ENCODE measurements around the gene MCU.
"Not testable (repeated sequence)": the region's sequence is repeated elsewhere in the genome, so short reads cannot be mapped to it uniquely, and the experiment has no call there.

Gene MCU

GRCh38 chr10:72855129-72855528, 163.2 kb downstream of the MCU start:
- no peak for DNase-seq

GRCh38 chr10:72855790-72856189, 163.8 kb downstream of the MCU start:
- no peak for DNase-seq

- no peak for DNase-seq
Measured at GRCh38 chr10:72858067-72858466, 166.1 kb downstream of the MCU start.

GRCh38 chr10:72862957-72863356, 171.0 kb downstream of the MCU start:
- DNase-seq: no peak

- DNase-seq: no peak
Measured at GRCh38 chr10:72875250-72876055, 183.5 kb downstream of the MCU start.

GRCh38 chr10:72879245-72879644, 187.3 kb downstream of the MCU start:
- no peak for DNase-seq

- no peak for DNase-seq
Measured at GRCh38 chr10:72881291-72881690, 189.3 kb downstream of the MCU start.

- DNase-seq: no peak
Measured at GRCh38 chr10:72883861-72884260, 191.9 kb downstream of the MCU start.

- DNase-seq: no peak
Measured at GRCh38 chr10:72885953-72886352, 194.0 kb downstream of the MCU start.

- no peak for DNase-seq
Measured at GRCh38 chr10:72886621-72887020, 194.7 kb downstream of the MCU start.

- no peak for DNase-seq
Measured at GRCh38 chr10:72887043-72887442, 195.1 kb downstream of the MCU start.

GRCh38 chr10:72888151-72888638, 196.3 kb downstream of the MCU start:
- DNase-seq: no peak

- DNase-seq: no peak
Measured at GRCh38 chr10:72889391-72889831, 197.5 kb downstream of the MCU start.

GRCh38 chr10:72890086-72890485, 198.1 kb downstream of the MCU start:
- no peak for DNase-seq

GRCh38 chr10:72893136-72893798, 201.3 kb downstream of the MCU start, which contains the start of gene OIT3:
Gene OIT3, plus strand, starts transcription at chr10:72893739. Its CDS starts 60 bp downstream, at chr10:72893799.
- DNase-seq: no peak

GRCh38 chr10:72895236-72895850, 203.4 kb downstream of the MCU start:
- no peak for DNase-seq

- no peak for DNase-seq
Measured at GRCh38 chr10:72898616-72899015, 206.7 kb downstream of the MCU start.

- DNase-seq: no peak
Measured at GRCh38 chr10:72899545-72899944, 207.6 kb downstream of the MCU start.

GRCh38 chr10:72903941-72904446, 212.1 kb downstream of the MCU start:
- not testable (repeated sequence) for DNase-seq

- no peak for DNase-seq
Measured at GRCh38 chr10:72904806-72905205, 212.9 kb downstream of the MCU start.

GRCh38 chr10:72906446-72906845, 214.5 kb downstream of the MCU start:
- no peak for DNase-seq

GRCh38 chr10:72910705-72911104, 218.8 kb downstream of the MCU start:
- DNase-seq: no peak

- no peak for DNase-seq
Measured at GRCh38 chr10:72911758-72912157, 219.8 kb downstream of the MCU start.

Measured in cortex of kidney (tissue), 1 donor.